ENCODE measurements around the gene OR1F1.

GRCh38 chr16:3193221-3194212 is 5.5 kb downstream of the OR1F1 start:
- TF ChIP-seq POLR2A (IDR thresholded peaks at IDR 0.05): no peak
- TF ChIP-seq CTCF (IDR thresholded peaks at IDR 0.05): no peak
- no peak for TF ChIP-seq EP300 (IDR thresholded peaks at IDR 0.05)

Data from sigmoid colon (tissue), 4 donors.